ENCODE measurements around the gene BAIAP2L1. TPM values are rescaled to one million over a fixed set of nuclear protein-coding genes. Genes with fewer than 3 reads are reported as not detected.

BAIAP2L1 gene, protein sequence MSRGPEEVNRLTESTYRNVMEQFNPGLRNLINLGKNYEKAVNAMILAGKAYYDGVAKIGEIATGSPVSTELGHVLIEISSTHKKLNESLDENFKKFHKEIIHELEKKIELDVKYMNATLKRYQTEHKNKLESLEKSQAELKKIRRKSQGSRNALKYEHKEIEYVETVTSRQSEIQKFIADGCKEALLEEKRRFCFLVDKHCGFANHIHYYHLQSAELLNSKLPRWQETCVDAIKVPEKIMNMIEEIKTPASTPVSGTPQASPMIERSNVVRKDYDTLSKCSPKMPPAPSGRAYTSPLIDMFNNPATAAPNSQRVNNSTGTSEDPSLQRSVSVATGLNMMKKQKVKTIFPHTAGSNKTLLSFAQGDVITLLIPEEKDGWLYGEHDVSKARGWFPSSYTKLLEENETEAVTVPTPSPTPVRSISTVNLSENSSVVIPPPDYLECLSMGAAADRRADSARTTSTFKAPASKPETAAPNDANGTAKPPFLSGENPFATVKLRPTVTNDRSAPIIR
- 2.7 and 3.1 TPM in 2 replicates for total RNA-seq

DNA sequence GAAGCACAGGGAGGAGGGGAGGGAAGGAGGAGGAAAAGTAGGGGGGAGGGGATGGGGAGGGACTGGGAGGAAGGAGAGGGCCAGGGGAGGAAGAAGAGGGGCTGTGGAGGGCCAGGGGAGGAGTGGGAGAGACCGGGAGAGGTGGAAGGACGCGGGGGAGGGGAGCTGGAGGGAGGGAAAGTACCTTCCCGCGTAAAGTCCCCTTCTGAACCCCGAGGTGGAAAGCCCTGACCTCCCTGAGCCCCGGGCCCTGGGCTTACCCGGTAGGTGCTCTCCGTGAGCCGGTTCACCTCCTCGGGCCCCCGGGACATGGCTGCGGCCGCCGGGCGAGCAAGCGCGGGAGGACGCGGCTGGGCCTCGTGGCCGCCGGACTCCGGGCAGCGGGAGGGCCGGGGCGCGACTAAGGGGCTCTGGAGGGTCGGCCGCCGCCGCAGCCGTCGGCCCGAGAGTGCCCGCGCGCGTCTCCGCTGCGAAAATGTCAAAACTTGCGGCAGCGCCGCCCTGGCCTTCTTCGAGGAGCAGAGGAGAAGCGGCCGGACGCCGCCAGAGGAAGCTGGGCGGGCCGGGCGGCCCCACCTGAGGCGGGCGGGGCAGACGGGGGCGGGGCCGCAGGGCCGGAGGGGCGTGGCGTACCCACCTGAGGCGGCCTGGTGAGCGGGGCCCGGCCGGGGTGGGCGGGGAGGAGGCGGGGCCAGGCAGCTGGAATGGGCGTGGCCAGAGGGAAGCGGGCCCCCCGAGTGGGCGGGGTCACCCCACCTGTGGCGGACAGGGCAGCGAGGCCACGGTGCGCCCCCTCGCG lies at the start of gene BAIAP2L1:
BAIAP2L1 (minus strand) TSS at position 549 of the 799 bp plus-strand sequence; CDS start at position 311, 238 bp downstream.

DNA sequence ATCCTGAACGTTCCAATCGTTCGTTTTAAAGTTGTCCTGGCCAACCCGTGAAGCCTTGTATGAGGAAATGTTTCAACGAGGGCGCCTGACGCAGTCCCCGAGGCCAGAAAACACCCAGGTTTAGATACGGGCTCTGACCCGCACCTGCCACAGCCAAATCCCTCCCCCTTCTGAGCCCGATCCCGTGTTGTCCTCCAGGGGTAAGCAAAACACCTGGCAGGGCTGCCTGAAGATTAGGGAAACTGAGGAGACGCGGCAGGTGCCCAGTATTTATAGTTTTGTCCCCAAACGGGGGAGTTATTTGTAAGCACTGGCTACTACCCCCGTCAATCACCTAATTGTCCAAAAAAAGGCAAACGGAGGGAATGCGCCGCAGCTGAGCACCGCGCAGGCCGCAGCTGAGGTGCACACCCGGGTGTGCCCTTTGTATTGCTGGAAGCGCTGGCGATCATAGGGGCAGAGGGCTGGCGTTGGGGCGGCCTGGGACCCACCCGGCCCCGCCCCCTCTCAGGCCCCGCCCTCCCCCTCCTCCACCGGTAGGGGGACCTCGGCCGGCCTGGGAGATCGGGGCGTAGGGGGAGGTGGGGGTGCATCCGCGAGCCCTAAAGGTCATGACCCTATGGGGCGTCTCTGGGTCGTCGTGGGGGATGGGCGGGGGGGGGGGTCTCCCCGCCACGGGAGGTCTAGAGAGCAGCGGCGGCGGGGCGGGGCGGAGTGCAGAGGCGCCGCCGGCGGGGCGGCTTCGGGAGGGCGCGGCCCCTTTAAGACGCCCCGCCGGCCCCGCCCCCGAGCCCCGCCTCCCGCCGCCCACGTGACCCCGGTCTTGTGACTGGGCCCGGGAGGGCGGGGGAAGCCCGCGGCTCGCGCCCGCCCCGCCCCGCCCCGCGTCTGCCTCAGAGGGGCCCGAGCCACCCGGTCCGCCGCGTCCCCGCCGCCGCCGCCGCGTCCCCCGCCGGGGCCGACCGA lies 119.8 kb downstream of the BAIAP2L1 start, which contains the start of gene BRI3:
BRI3 (plus strand) TSS at position 896 of the 966 bp plus-strand sequence. CDS start 110 bp downstream, outside the sequence.

DNA sequence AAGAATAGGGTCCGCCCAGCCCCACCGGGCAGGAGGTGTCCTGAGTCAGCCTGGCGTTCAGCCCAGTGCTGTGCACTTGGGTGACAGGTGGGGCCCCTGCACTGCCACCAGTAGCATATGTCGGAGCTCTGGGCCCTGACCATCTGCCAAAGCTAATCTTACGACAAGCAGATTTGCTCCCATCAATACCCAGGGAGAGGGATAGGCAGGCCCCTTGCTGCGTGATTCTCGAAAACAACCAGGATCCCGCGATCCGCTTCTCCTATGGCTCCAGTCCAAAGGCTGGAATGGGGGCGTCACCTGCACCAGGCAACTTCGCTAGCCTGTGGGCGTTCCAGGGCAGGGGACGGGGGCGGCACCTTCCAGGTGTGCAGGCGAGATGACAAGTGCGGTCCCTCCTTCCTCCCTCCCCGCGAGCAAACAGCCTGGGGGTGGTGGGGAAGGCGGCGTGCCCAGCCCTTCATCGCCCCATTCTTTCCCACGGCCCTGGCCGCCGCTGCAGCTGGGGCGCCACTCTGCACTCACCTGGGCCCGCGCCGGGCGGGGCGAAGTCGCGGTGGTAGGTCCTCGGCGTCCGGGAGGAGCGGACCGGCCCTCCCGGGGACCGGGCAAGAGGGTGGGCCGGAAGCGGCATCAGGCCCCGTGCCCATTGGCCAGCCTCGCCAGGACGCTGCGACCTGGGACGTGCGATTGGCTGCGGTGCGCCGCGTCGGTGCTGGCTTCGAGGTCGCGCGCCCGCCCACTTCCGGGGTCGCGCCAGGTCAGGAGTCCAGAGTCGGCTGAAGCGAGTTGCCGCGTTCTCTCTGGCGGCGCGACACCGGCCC lies 149.1 kb downstream of the BAIAP2L1 start, which contains the start of gene TECPR1:
TECPR1 (minus strand) TSS at position 632 of the 824 bp plus-strand sequence. CDS start 6,086 bp downstream, outside the sequence.

Other genes with a start within 250 kb of the BAIAP2L1 start
- gene BHLHA15, start 189.7 kb downstream of the BAIAP2L1 start, total RNA-seq: 0.77 and 2.8 TPM in 2 replicates
- gene TECPR1, start 148.9 kb downstream of the BAIAP2L1 start, total RNA-seq: 24.0 and 37.2 TPM in 2 replicates
- gene BRI3, start 119.4 kb downstream of the BAIAP2L1 start, total RNA-seq: 29.0 and 31.6 TPM in 2 replicates
- gene NPTX2, start 216.2 kb upstream of the BAIAP2L1 start, total RNA-seq: 2.9 and 5.4 TPM in 2 replicates

Measured in regular cardiac myocyte (primary cell).